ENCODE measurements around the gene CD63.
A peak's percentile ranks its signal among the peaks of the same experiment; 100 is the strongest.

Gene CD63

GRCh38 chr12:55688716-55689655 is 39.8 kb downstream of the CD63 start:
- no peak for DNase-seq

- DNase-seq = peak in 3 of 56 donors; percentile 3 to 12 (median 9)
Observed at GRCh38 chr12:55687746-55688145, 41.1 kb downstream of the CD63 start.

GRCh38 chr12:55686366-55687010 is 42.3 kb downstream of the CD63 start:
- DNase-seq = no peak

DNA sequence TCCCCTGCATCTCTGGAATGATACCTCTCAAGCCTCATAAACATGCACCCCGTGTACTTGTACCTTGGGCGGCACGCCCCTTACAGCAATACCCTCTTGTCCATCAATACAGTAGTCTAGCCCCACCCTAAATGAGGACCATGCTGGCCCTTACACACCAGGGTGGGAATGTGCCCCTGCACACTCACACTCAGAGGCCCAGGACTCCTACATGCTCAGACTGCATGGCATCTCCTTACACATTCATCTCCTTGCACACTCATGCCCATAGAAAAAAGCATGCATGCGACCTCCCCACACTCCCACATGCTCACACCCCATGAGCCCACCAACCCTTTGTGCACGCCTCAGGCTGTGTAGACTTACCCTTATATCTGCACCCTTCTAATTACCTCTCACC is 43.1 kb downstream of the CD63 start:
- no peak for DNase-seq

DNA sequence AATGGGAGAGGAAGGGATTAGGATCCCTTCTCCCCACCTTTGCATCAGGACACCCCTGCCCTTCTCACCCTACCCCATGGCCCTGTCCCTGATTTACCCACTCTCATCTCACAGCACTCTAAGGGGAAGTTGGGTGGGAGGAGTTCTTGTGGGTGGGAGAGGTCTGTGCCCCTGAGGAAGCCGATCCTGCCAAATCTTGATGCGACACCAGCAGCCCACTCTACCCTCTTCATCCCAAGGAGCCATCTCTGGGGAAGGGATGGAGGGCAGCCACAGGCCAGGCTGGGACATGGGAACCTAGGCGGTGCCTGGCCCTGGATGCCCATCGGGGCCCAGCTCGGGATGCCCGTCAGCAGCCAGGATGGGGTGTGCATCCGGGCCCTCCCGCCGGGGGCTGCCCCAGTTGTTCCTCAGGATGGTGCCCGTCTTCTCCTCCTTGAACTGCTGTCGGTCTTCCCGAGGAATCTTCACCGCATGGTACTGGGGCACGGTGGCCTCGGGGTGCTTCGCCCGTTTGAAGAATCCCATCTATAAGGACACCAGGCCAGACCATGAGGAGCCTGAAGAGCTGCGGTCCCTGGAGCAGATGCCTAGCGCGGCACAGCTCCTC is 43.9 kb downstream of the CD63 start:
- DNase-seq = no peak

DNA sequence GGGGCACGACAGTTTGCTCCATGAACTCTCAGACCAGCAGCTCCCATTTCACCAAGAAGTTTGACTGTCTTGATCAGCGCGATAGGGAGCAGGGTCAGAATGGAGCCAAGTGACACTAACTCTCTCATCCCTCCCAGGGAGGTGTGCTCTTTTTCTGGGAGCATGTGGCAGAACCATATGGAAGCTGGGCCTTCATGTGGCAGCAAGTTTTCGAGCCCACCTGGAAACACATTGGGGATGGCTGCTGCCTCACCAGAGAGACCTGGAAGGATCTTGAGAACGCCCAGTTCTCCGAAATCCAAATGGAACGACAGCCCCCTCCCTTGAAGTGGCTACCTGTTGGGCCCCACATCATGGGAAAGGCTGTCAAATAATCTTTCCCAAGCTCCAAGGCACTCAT is 45.1 kb downstream of the CD63 start:
- no peak for DNase-seq

- DNase-seq = no peak
Observed at GRCh38 chr12:55682087-55682796, 46.6 kb downstream of the CD63 start.

- peak in 14 of 56 donors; percentile 1 to 52 (median 21) for DNase-seq
Observed at GRCh38 chr12:55681142-55682077, 47.4 kb downstream of the CD63 start.

GRCh38 chr12:55679691-55680090 is 49.1 kb downstream of the CD63 start:
- no peak for DNase-seq

DNA sequence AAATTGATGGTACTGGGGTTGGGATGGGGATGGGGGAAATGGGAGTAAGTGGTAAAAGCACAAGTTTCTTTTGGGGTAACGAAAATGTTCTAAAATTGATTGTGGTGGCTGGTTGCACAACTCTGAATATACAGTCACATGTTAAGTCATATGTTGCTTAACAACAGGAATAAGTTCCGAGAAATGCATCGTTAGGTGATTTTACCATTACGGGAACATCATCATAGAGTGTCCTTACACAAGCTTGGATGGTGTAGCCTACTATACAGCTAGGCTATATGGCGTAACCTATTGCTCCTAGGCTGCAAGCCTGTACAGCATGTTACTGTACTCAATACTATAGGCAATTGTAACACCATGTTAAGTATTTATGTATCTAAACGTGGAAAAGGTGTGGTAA is 52.1 kb downstream of the CD63 start:
- no peak for DNase-seq

GRCh38 chr12:55675666-55676065 is 53.1 kb downstream of the CD63 start:
- no peak for DNase-seq

Measured in nucleus accumbens (tissue), 56 donors.